Adrenal gland (tissue), 12 donors: ENCODE measurements around the gene PTPN3. TPM values are rescaled to one million over a fixed set of nuclear protein-coding genes. Genes with fewer than 3 reads are reported as not detected.
A peak's percentile ranks its signal among the peaks of the same experiment; 100 is the strongest.

ENCODE experiments used
- DNase-seq, 7 donors: peaks; one replicate each; pipeline ENCODE4 v3.0.0-alpha.2; 2019 to 2020
- H3K27ac ChIP-seq, 5 donors: fragments of 200-600 bp; sonication (generic) in 4 of 5; 1 replicate in 3 of 5; 2 replicates in 2 of 5; pipeline versions ENCODE4 v1.5.1 to v1.8.0; 2016 to 2020; ENCODE audit warnings: mild to moderate bottlenecking in 1 of 5
- H3K27me3 ChIP-seq: fragments of 200-600 bp; 2 replicates; pipeline ENCODE4 v1.8.0; 2021
- H3K36me3 ChIP-seq, 2 donors: fragments of 200-600 bp; replicated peaks in 1 of 2; 1 replicate in 1 of 2; 2 replicates in 1 of 2; pipeline versions ENCODE4 v1.5.1 to v1.8.0; 2018 to 2022
- H3K4me1 ChIP-seq, 2 donors: fragments of 200-600 bp; replicated peaks in 1 of 2; 1 replicate in 1 of 2; 2 replicates in 1 of 2; pipeline versions ENCODE4 v1.5.1 to v1.8.0; 2018 to 2021
- H3K4me3 ChIP-seq, 4 donors: fragments of 200-600 bp; sonication (generic) in 3 of 4; one replicate each; pipeline ENCODE4 v1.5.1; 2016 to 2018
- H3K9me3 ChIP-seq, 3 donors: fragments of 200-600 bp; sonication (generic) in 1 of 3; replicated peaks in 1 of 3; 1 replicate in 2 of 3; 2 replicates in 1 of 3; pipeline versions ENCODE4 v1.5.1 to v1.8.0; 2016 to 2021
- POLR2A ChIP-seq, 2 donors: fragments of 450-650 bp; IDR thresholded peaks; one replicate each; pipeline ENCODE4 v1.6.1; 2017; ENCODE audit warnings: antibody characterized with exemption in 2 of 2, mild to moderate bottlenecking in 2 of 2, moderate library complexity in 1 of 2
- WGBS, 4 donors: extraction: QIAGEN DNeasy Blood & Tissue Kit in 2 of 4; methylation state at CpG; one replicate each; pipeline versions ENCODE4 v1.1.5 to v1.1.7; 2013 to 2017; 5-methylcytosine and 5-hydroxymethylcytosine counted together
- intact Hi-C, 2 donors: fragments of 100-400 bp; cut with DNase I; formaldehyde crosslinking; loops; one replicate each; pipeline versions ENCODE4 v1.14.1 to v1.15.0; 2022 to 2023
- polyA plus RNA-seq, 3 donors: library from polyadenylated mRNA; stranded (reverse); fragments of 200-250 nt in 2 of 3; fragments of 350-450 nt in 1 of 3; fragmentation: Illumina TruSeq in 1 of 3; extraction: RNeasy Lipid Tissue Mini Kit (QIAGEN cat#74804) in 1 of 3; gene quantifications; one replicate each; pipeline ENCODE4 v1.2.3, GENCODE V29; 2013 to 2014
- total RNA-seq, 9 donors: library from RNA; depleted of rRNA in 4 of 9; stranded (reverse); fragments of >200 nt in 4 of 9; fragments of 120-200 nt in 1 of 9; fragmentation: NEBNext Ultra II Directional in 1 of 9; extraction: Animal tissue kit (Norgen Biotek cat#: 25700) in 1 of 9; gene quantifications; one replicate each; pipeline versions ENCODE4 v1.1.0 to v1.2.4, GENCODE V29; 2013 to 2023
- TF ChIP-seq, protein P1 (sequence below), 6 experiments: fragments of 450-650 bp in 4 of 6; fragments of 200-600 bp in 2 of 6; sonication (generic) in 1 of 6; IDR thresholded peaks; 1 replicate in 5 of 6; 2 replicates in 1 of 6; pipeline versions ENCODE4 v1.5.1 to v1.8.0; 2016 to 2021; ENCODE audit warnings: antibody characterized with exemption in 6 of 6, mild to moderate bottlenecking in 2 of 6, moderate library complexity in 1 of 6
- donor health status: healthy with polysubstance abuse.
- donor health status: Bipolar disorder and iron deficiency.
- donor health status: DM: yes; HTN: yes; CAD: no.
- donor health status: DM: no; HTN: no; CAD: no.
- donor health status: DM: no; HTN: no; CAD: no.
- donor health status: DM: yes; HTN: yes; CAD: no.

Gene PTPN3
- total and polyA plus RNA-seq, 12 donors, result 1.6 to 6.1 (median 3.0) TPM

DNA sequence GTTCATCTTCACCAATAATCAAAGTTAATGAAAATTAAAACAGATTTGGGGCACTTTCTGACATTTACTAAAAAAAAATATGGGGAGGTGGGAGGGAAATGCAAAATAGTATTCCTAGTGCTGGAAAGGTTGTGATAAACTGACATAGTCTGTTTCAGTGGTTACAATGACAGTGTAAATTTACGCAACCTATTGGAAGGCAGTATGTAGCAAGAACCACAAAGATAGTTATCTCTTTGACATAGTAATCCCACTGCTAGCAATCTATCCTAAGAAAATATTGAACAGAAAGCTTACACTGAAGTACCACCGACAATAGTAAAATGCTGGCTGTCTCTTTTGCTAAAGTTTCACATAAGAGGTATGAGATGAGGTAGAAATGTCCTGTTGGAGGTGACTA lies 162.2 kb downstream of the PTPN3 start:
- TF ChIP-seq, protein P1, sequence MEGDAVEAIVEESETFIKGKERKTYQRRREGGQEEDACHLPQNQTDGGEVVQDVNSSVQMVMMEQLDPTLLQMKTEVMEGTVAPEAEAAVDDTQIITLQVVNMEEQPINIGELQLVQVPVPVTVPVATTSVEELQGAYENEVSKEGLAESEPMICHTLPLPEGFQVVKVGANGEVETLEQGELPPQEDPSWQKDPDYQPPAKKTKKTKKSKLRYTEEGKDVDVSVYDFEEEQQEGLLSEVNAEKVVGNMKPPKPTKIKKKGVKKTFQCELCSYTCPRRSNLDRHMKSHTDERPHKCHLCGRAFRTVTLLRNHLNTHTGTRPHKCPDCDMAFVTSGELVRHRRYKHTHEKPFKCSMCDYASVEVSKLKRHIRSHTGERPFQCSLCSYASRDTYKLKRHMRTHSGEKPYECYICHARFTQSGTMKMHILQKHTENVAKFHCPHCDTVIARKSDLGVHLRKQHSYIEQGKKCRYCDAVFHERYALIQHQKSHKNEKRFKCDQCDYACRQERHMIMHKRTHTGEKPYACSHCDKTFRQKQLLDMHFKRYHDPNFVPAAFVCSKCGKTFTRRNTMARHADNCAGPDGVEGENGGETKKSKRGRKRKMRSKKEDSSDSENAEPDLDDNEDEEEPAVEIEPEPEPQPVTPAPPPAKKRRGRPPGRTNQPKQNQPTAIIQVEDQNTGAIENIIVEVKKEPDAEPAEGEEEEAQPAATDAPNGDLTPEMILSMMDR (IDR thresholded peaks at IDR 0.05), result no peak
- no peak for TF ChIP-seq POLR2A (IDR thresholded peaks at IDR 0.05)

DNA sequence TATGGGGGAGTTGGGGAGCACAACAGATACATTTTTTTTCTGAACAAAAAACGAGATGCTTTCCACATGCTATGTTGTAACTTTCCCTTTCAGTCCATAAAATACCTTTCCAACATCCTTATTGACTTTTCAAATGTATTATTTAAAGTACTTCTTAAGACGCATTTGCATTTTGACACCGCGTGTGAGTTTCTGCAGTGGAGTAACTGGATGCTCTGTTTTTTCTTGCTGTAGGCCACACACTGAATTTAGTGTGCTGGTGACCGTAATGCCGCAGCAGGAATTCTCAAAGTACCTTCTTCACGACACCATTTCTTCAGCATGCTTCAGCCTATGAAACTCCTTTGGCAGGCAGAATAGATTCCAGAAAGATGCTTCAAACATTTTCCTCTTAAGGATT lies 163.0 kb downstream of the PTPN3 start:
- no peak overlapping the region for H3K27ac ChIP-seq
- H3K4me3 ChIP-seq, result no peak overlapping the region
- no peaks in the 10 kb centered on the region for H3K9me3 ChIP-seq
- H3K36me3 ChIP-seq, result no peaks in the 10 kb centered on the region
- DNase-seq, result no peak
- peaks cover 6 to 14% of the 10 kb centered on the region in 2 donors for H3K4me1 ChIP-seq
- 80 to 85% (median 82%) methylated on average over 7 of the region's 7 CpGs for WGBS, 4 donors
- no peak for TF ChIP-seq POLR2A (IDR thresholded peaks at IDR 0.05)
- TF ChIP-seq, protein P1 (IDR thresholded peaks at IDR 0.05), result no peak
- intact Hi-C loops, result no loop called here
- H3K27me3 ChIP-seq, result no peaks in the 10 kb centered on the region

More for the DNA sequence above, 162.2 kb downstream of the PTPN3 start:
- Histone ChIP-seq H3K27me3 (no peaks in the 10 kb centered on the region), H3K9me3 (no peaks in the 10 kb centered on the region), H3K4me3 (no peak overlapping the region), H3K4me1 (peaks cover 6 to 9% of the 10 kb centered on the region in 2 donors), H3K36me3 (no peaks in the 10 kb centered on the region), H3K27ac (no peak overlapping the region)
- intact Hi-C loops, result no loop called here
- WGBS, 4 donors, result 78 to 87% (median 81%) methylated on average over 2 of the region's 2 CpGs
- DNase-seq, result no peak

DNA sequence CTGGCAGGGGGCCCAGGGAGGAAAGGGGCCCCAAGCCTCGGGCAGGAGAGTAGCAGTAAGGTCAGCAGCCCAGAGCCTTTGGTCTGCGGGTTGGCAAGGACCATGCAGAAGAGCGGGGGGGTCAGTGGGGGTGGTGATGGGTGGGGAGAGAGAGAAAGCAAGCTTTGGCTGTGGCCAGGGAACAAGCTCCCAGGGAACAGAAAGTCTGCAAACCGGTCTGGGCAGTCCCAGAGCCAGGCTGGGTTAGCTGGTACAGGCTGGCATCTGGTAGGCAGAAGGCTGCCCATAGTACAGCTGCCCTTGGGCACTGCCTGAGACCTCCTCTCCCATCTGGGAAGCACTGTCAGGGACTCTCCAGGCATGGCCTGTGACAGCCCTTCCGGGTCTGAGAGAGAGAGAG lies 166.8 kb downstream of the PTPN3 start:
- no peak for TF ChIP-seq POLR2A (IDR thresholded peaks at IDR 0.05)
- TF ChIP-seq, protein P1 (IDR thresholded peaks at IDR 0.05), result no peak
- H3K9me3 ChIP-seq, result no peaks in the 10 kb centered on the region
- H3K36me3 ChIP-seq, result no peaks in the 10 kb centered on the region
- no peak overlapping the region for H3K4me3 ChIP-seq
- peaks cover 14 to 26% of the 10 kb centered on the region in 2 donors for H3K4me1 ChIP-seq
- peak; percentile 66 to 85 (median 80) for DNase-seq
- WGBS, 4 donors, result 13 to 32% (median 27%) methylated on average over 4 to 5 of the region's 5 CpGs
- H3K27me3 ChIP-seq, result no peaks in the 10 kb centered on the region
- intact Hi-C loops, result no loop called here
- peak overlapping the region in 3 of 5 donors; percentile 30 to 57 (median 48) for H3K27ac ChIP-seq

DNA sequence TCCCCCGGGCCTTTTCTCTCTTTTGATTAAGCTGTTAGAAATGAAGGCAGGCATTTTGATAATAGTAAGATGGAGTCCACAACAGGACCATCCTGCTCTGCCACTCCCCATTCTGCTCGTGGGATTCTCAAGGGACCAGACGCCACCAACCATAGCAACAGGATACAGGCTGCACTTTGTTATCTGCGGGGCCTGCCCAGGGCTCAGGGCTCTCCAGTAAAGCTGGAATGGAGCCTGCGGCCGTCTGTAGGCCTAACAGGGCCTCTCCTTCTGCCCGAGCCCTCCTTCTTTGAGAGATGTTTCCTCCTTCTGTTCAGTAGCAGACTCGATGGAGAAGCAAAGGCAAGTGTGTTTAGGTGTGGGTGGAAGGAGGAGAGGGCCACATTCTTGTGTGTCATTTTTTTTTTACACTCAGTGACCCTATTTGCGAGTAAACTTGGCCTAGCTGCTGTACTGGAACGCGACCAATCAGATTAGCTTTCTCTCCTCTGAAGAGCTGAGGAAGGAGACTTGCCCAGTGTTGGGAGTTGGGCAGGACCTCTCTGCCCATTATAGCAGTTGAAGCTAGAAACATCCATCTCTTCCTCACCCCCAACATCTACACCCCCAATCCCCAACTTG lies 168.4 kb downstream of the PTPN3 start:
- intact Hi-C loops, result loop anchor here in 1 of 2 donors (10.0 kb wide), 1 partner anchor 135 kb away; no protein-coding TSS in a partner anchor
- DNase-seq, result peak; percentile 64 to 82 (median 75)
- peak overlapping the region; percentile 66 to 94 (median 81) for H3K27ac ChIP-seq

More for the DNA sequence above, 168.4 kb downstream of the PTPN3 start:
- Histone ChIP-seq H3K36me3 (no peaks in the 10 kb centered on the region), H3K4me1 (peaks cover 14 to 26% of the 10 kb centered on the region in 2 donors), H3K9me3 (no peaks in the 10 kb centered on the region), H3K27me3 (no peaks in the 10 kb centered on the region), H3K4me3 (peak overlapping the region in 1 of 4 donors; percentile 15)
- TF ChIP-seq POLR2A (IDR thresholded peaks at IDR 0.05), result no peak
- TF ChIP-seq, protein P1 (IDR thresholded peaks at IDR 0.05), result no peak
- WGBS, 4 donors, result 30 to 40% (median 34%) methylated on average over 11 of the region's 11 CpGs
